Suprapubic skin (tissue), 4 donors: ENCODE measurements around the gene SMTNL1.

Source experiments
- EP300 ChIP-seq: sonication (generic); formaldehyde crosslinking; IDR thresholded peaks from one replicate; pipeline ENCODE4 v1.6.1; 2017; ENCODE audit warnings: antibody characterized with exemption
- POLR2A ChIP-seq, 2 donors: fragments of 450-650 bp; IDR thresholded peaks; one replicate each; pipeline ENCODE4 v1.6.1; 2017; ENCODE audit warnings: antibody characterized with exemption in 2 of 2, mild to moderate bottlenecking in 2 of 2, moderate library complexity in 2 of 2
- POLR2AphosphoS5 ChIP-seq, 3 donors: sonication (generic); formaldehyde crosslinking; IDR thresholded peaks; one replicate each; pipeline ENCODE4 v1.6.1; 2017; ENCODE audit warnings: antibody characterized with exemption in 3 of 3
- TF ChIP-seq, protein P1 (sequence below), 2 donors: fragments of 200-600 bp in 1 of 2; fragments of 450-650 bp in 1 of 2; sonication (generic) in 1 of 2; IDR thresholded peaks; one replicate each; pipeline ENCODE4 v1.5.1; 2016 to 2019; ENCODE audit warnings: antibody characterized with exemption in 2 of 2, mild to moderate bottlenecking in 1 of 2, moderate library complexity in 1 of 2

DNA sequence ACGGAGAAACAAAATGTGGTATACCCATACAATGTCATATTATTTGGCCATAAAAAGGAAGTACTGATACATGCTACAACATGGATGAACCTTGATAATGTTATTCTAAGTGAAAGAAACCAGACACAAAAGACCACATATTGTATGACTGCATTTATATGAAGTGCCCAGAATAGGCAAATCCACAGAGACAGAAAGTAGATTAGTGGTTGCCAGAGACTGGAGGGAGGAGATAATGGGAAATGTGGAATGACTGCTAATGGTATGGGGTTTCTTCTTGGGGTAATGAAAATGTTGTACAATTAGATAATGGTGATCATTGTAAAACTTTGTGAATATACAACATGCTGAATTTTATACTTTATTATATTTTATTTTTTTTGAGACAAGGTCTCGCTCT is 16.3 kb upstream of the SMTNL1 start:
- TF ChIP-seq, protein P1, sequence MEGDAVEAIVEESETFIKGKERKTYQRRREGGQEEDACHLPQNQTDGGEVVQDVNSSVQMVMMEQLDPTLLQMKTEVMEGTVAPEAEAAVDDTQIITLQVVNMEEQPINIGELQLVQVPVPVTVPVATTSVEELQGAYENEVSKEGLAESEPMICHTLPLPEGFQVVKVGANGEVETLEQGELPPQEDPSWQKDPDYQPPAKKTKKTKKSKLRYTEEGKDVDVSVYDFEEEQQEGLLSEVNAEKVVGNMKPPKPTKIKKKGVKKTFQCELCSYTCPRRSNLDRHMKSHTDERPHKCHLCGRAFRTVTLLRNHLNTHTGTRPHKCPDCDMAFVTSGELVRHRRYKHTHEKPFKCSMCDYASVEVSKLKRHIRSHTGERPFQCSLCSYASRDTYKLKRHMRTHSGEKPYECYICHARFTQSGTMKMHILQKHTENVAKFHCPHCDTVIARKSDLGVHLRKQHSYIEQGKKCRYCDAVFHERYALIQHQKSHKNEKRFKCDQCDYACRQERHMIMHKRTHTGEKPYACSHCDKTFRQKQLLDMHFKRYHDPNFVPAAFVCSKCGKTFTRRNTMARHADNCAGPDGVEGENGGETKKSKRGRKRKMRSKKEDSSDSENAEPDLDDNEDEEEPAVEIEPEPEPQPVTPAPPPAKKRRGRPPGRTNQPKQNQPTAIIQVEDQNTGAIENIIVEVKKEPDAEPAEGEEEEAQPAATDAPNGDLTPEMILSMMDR (IDR thresholded peaks at IDR 0.05) = no peak
- no peak for TF ChIP-seq POLR2A (IDR thresholded peaks at IDR 0.05)
- no peak for TF ChIP-seq EP300
- no peak for TF ChIP-seq POLR2AphosphoS5 (IDR thresholded peaks at IDR 0.05)
